MG63 (cell line): Measurements from ENCODE around the gene DOHH. TPM values are rescaled to one million over a fixed set of nuclear protein-coding genes. Genes with fewer than 3 reads are reported as not detected.

Experiments used
- DNase-seq: peaks from one replicate; pipeline ENCODE4 v3.0.0-alpha.2; 2020
- H3K27me3 ChIP-seq: fragments of 250-450 bp; sonication (Bioruptor Pico); 2 replicates; pipeline ENCODE4 v1.5.1; 2020; ENCODE audit warnings: mild to moderate bottlenecking, moderate library complexity
- H3K36me3 ChIP-seq: fragments of 250-450 bp; sonication (Bioruptor Pico); 2 replicates; pipeline ENCODE4 v1.5.1; 2020; ENCODE audit warnings: mild to moderate bottlenecking, moderate library complexity
- H3K4me3 ChIP-seq: fragments of 250-450 bp; sonication (Bioruptor Pico); 2 replicates; pipeline ENCODE4 v1.5.1; 2020; ENCODE audit warnings: mild to moderate bottlenecking, moderate library complexity
- H3K9me3 ChIP-seq: fragments of 250-450 bp; sonication (Bioruptor Pico); 2 replicates; pipeline ENCODE4 v1.5.1; 2020; ENCODE audit warnings: mild to moderate bottlenecking, moderate library complexity
- total RNA-seq: library from RNA; depleted of rRNA; stranded (reverse); fragments of >200 nt; shearing (Covaris generic); gene quantifications from 2 replicates; pipeline ENCODE4 v1.2.3, GENCODE V29; 2014; ENCODE audit warnings: low replicate concordance; rRNA removed

The DOHH gene, protein sequence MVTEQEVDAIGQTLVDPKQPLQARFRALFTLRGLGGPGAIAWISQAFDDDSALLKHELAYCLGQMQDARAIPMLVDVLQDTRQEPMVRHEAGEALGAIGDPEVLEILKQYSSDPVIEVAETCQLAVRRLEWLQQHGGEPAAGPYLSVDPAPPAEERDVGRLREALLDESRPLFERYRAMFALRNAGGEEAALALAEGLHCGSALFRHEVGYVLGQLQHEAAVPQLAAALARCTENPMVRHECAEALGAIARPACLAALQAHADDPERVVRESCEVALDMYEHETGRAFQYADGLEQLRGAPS
- 20.8 and 34.5 TPM in 2 replicates for total RNA-seq

DNA sequence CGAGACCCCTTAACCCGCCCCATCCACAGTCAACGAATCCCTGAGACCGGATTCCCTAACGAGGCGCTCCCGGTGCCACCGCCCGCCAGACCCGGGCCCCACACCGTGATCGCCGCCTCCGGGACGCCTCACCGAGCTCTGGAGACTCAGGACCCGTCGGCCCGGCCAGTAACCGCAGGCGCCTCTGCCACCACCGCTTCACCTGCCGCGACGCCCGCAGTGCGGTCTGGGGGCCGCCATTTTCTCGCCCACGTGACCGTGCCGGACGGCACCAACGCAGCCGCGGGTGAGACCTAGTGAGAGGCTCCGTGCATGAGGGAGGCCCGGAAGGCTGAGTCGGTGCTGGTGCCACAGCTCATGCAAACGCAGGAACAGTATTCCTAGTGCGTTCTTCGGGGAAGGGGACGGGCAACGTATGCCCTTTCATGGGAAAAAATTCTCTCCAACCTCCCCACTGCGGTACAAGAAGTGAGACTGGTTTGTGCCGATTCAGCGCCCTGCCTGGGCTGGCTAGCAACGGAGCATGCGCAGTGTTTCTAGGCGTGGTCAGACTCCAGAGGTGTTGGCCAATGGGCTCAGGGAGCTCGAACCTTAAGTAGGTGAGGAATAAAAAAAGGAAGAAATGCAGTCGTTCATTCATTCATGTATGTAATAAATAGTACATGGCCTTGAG lies at the start of gene DOHH:
Gene DOHH (minus strand): TSS at position 246 of the 673 bp plus-strand sequence. CDS start 3,860 bp downstream, outside the sequence.
- Histone ChIP-seq H3K4me3 (peak within 1 kb of the TSS; percentile 89), H3K27me3 (no peaks in the 10 kb centered on the region), H3K9me3 (no peaks in the 10 kb centered on the region), H3K36me3 (no peaks in the 10 kb centered on the region; the same call in 1 of the 2 replicates)
- DNase-seq: peak; percentile 88

GRCh38 chr19:3549816-3550215 lies 49.3 kb upstream of the DOHH start:
- Histone ChIP-seq H3K4me3 (no peak overlapping the region), H3K36me3 (no peaks in the 10 kb centered on the region), H3K27me3 (no peaks in the 10 kb centered on the region), H3K9me3 (no peaks in the 10 kb centered on the region)
- no peak for DNase-seq

GRCh38 chr19:3548606-3549005 lies 48.1 kb upstream of the DOHH start:
- DNase-seq: no peak
- Histone ChIP-seq H3K27me3 (no peaks in the 10 kb centered on the region), H3K4me3 (no peak overlapping the region), H3K36me3 (no peaks in the 10 kb centered on the region), H3K9me3 (no peaks in the 10 kb centered on the region)

DNA sequence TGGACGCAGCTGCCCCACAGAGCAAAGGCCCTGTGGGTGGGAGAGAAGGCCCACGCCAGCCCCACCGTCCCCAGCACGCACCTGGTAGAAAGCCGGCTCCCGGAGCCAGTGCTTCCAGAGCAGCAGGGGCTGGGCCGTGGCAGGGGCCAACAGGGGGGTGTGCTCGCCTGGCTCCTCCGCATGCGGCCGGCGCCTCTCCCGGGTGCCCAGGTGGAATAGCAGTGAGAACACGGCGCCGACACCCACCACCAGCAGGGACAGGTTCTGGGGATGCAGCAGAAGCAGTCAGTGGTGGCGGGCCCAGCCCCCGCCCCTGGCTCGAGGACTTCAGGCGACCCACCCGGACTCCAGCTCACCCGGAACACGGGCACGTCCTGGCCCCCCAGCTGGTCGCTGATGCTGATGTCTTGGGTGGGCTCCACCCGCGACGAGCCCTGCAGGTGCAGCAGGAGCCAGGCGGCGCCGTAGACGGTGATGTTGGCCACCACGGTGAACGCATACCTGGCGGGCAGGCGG lies 47.4 kb upstream of the DOHH start:
- H3K27me3 ChIP-seq: no peaks in the 10 kb centered on the region
- H3K4me3 ChIP-seq: no peak overlapping the region
- no peaks in the 10 kb centered on the region for H3K36me3 ChIP-seq
- no peak for DNase-seq
- H3K9me3 ChIP-seq: no peaks in the 10 kb centered on the region

DNA sequence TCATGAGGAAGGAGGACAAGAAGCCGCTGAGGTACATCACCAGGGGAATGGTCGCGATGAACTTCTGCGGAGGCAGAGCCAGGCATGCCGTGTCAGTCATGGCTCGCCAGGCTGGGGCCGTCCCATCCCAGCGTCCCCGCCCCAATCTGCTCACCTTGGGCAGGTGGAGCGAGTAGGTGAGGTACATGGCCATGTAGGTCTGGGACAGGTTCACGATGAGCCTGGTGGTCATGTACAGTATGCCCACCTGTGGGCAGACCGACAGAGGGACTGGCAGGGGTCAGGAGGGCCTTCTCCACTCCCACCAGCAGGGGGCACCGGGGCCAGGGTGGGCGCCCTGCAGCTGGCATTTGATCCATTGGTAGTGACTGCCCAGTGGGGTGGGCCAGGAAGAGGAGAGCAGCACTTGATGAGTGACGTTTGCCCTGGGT lies 46.8 kb upstream of the DOHH start:
- no peaks in the 10 kb centered on the region for H3K36me3 ChIP-seq
- DNase-seq: no peak
- H3K4me3 ChIP-seq: no peak overlapping the region
- H3K9me3 ChIP-seq: no peaks in the 10 kb centered on the region
- no peaks in the 10 kb centered on the region for H3K27me3 ChIP-seq

DNA sequence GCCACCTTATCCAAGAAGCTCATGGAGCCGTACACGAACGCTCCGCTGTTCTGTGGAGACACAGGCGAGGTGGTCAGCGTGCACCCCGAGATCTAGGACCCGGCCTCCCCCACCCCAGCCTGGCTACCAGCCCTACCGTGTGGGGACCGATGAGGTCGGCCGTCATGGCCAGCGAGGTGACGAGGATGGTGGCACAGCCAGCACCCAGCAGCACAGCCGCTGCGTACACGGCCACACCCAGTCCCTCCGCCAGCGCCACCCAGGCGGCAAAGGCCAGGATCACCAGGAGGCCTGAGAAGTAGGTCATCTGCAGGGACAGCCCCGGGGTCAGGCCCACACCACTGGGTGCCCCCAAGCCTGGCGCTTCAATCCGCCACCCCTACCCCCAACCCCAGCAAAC lies 45.6 kb upstream of the DOHH start:
- no peak for DNase-seq
- no peaks in the 10 kb centered on the region for H3K9me3 ChIP-seq
- no peaks in the 10 kb centered on the region for H3K27me3 ChIP-seq
- no peaks in the 10 kb centered on the region for H3K36me3 ChIP-seq
- no peak overlapping the region for H3K4me3 ChIP-seq

- Histone ChIP-seq H3K9me3 (no peaks in the 10 kb centered on the region), H3K4me3 (no peak overlapping the region), H3K36me3 (no peaks in the 10 kb centered on the region), H3K27me3 (no peaks in the 10 kb centered on the region)
- no peak for DNase-seq
These were observed 45.2 kb upstream of the DOHH start for GRCh38 chr19:3545669-3546034.

- DNase-seq: peak; percentile 52
- Histone ChIP-seq H3K9me3 (no peaks in the 10 kb centered on the region), H3K27me3 (no peaks in the 10 kb centered on the region)
These were observed 44.5 kb upstream of the DOHH start for GRCh38 chr19:3544742-3545668.

GRCh38 chr19:3544058-3544376 lies 43.5 kb upstream of the DOHH start:
- no peaks in the 10 kb centered on the region for H3K9me3 ChIP-seq
- H3K36me3 ChIP-seq: no peaks in the 10 kb centered on the region; the same call in 1 of the 2 replicates
- no peak overlapping the region for H3K4me3 ChIP-seq
- no peak for DNase-seq
- H3K27me3 ChIP-seq: no peaks in the 10 kb centered on the region

More at GRCh38 chr19:3544742-3545668, 44.5 kb upstream of the DOHH start:
- Histone ChIP-seq H3K4me3 (no peak overlapping the region), H3K36me3 (no peaks in the 10 kb centered on the region)

DNA sequence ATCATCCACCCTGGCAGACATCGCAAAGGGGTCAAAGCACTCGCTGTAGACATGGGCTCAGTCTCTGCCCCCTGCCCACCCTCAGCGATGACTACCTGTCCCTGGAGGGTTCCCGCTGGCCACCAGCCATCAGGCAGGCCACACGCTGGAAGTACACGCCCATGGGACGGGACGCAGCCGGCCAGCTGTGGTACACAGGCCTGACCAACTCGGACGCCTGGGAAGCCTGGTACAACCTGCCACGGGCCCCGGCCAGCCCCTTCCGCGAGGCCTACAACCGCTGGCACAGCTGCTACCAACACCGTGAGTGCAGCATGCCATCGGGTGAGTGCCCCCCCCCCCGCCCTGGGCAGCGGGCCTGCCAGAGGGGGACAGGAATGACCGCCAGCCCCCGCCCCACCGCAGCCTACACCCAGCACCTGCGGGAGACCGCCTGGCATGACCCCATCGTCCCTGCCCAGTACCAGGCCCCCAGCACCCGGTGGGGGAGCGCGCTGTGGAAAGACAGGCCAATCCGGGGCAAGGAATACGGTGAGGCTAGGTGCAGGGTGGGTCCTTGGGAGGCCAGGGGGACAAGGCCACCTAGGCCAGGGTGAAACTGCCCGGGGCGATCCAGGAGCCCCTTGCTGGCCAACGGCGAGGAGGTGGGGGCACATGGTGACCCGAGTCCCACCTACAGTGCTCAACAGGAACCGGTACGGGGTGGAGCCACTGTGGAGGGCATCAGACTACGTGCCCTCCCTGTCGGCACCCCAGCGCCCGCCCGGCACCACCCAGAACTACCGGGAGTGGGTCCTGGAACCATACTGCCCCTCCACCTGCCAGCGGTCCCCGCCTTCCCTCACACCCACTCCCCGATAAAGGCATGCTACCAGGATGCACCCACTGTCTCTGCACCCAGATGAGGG lies 42.9 kb upstream of the DOHH start:
- no peak overlapping the region for H3K4me3 ChIP-seq
- no peaks in the 10 kb centered on the region for H3K27me3 ChIP-seq
- H3K9me3 ChIP-seq: no peaks in the 10 kb centered on the region
- DNase-seq: no peak
- H3K36me3 ChIP-seq: no peaks in the 10 kb centered on the region; the same call in 1 of the 2 replicates

GRCh38 chr19:3539756-3540118 lies 39.3 kb upstream of the DOHH start:
- no peaks in the 10 kb centered on the region for H3K27me3 ChIP-seq
- DNase-seq: no peak
- H3K4me3 ChIP-seq: no peak overlapping the region
- H3K36me3 ChIP-seq: no peaks in the 10 kb centered on the region; the same call in 1 of the 2 replicates
- no peaks in the 10 kb centered on the region for H3K9me3 ChIP-seq

DNA sequence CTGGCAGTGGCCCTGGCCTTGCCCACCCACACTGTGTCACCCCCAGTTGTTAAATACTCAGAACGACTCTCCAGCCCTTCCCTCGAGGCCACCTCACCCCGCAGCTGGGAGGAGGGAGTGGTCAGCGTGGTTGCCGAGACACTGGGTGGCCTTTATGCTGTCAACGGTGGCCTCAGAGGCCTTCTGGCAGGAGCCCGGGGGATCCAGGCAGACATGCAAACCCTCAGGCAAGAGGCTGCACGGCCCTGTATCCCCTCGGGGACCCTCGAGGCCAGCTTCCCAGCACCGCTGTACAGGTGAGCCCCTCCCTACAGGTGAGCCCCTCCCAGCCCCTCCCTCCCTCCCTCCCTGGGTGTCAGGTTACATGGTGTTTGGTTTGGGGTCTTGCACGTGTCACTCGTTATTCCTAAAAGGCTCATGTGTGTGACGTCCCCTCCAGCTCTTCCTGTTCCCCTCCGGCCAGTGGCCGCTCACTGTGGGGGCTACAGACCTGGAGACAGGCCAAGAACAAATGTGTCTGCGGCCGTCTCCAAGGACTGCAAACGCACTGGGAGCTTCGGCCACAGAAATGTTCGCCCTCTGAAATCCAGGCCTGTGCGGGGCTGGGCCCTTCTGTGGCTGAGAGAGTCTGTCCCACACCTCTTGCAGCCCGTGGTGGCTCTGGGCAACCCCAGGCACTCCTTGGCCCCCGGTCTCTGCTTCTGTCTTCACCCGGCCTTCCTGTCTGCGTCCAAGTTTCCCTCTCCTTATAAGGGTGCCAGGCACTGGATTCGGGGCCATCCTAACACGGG lies 38.7 kb upstream of the DOHH start, which contains the start of gene TEKTIP1:
Gene TEKTIP1 (plus strand): TSS at position 210 of the 791 bp plus-strand sequence. CDS start 4 bp downstream, at position 214.
- no peak for DNase-seq
- H3K9me3 ChIP-seq: no peaks in the 10 kb centered on the region
- H3K4me3 ChIP-seq: no peak within 1 kb of the TSS
- H3K36me3 ChIP-seq: no peaks in the 10 kb centered on the region; the same call in 1 of the 2 replicates
- no peaks in the 10 kb centered on the region for H3K27me3 ChIP-seq

- Histone ChIP-seq H3K27me3 (no peaks in the 10 kb centered on the region), H3K36me3 (no peaks in the 10 kb centered on the region; the same call in 1 of the 2 replicates), H3K4me3 (no peak overlapping the region), H3K9me3 (no peaks in the 10 kb centered on the region)
- DNase-seq: no peak
These were observed 37.9 kb upstream of the DOHH start for GRCh38 chr19:3538258-3538929.

DNA sequence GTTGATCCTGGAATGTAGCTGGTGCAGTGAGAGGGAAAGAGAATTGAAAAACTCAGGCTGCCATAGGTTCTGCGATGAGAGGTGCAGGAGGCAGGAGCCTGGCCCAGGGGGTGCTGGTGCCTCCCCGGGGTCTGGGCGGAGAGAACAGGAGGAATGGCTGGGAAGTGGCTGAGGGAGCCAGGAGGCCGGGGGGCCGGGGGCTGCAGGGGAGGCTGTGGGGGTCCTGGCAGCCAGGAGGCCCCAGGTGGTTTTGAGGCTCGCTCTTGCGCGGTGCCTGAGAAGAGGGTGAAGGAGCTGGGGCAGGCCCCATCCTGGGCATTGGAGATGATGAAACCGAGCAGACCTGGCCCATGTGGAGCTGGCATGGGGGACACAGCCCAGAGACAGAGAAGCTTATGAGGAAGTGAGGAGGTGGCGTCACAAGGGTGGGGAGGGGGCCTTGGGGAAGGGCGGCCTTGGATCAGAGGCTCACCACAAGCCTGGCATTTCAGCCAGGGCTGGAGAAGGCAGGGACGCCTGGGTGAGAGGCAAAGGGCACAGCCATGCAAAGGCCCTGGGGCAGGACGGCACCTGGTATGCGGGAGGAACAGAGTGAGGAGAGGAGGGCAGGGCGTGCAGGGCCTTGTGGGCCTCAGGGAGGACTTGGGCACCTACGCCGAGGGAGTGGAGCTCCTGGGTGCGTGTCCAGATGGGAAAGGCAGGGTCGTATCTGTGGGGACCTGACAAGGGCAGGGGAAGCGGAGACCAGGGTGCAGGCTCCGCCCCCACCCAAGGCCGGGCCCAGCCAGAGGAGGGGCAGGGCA lies 37.2 kb upstream of the DOHH start:
- no peaks in the 10 kb centered on the region for H3K27me3 ChIP-seq
- no peaks in the 10 kb centered on the region; the same call in 1 of the 2 replicates for H3K36me3 ChIP-seq
- no peaks in the 10 kb centered on the region for H3K9me3 ChIP-seq
- DNase-seq: no peak
- no peak overlapping the region for H3K4me3 ChIP-seq
